ENCODE results near the gene TIMM10B.

DNA sequence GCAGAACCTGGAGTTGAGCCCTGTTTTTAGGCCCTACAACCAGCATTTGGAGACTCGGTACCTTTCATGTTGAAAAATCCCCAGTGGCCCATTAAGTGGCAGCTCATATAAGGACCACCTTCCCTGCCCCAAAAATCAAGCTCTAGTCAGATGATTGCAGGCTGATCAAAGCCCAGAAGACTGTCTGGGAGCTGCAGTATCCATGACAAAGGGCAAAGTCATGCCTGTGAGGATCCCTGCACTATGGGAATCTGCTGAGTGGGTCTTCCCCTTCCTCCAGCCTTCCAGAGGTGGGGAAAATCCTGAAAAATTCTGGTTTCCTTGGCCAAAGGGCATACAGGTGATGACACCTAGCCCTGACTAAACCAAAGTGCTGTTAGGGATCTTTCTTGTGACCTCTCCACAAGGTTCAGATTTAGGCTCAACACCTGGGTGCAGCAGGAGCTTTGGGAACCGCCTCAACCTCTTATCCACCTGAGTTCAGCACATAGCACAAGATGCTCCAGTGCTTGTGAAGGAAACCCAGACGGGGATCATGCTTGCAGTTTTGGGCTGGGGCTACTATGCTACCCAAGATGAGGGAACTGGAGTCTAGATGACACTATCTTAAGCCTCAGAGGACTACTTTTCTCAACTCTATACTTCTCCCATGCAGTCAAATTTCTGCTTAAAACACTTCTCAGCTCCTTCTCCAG, 6.3 kb upstream of the TIMM10B start:
- TF ChIP-seq ZNF274 (IDR thresholded peaks at IDR 0.05; ENCODE audit: low read depth, low read length) (no peak), YY1 (IDR thresholded peaks at IDR 0.05; ENCODE audit: insufficient read depth, insufficient read length) (no peak)

Data from NT2/D1 (cell line).